Ishikawa (cell line): ENCODE data around the gene LSMEM2.

ENCODE experiments used
- CEBPB ChIP-seq: IDR thresholded peaks from 2 replicates; pipeline ENCODE4 v1.6.1; 2012
- CREB1 ChIP-seq: IDR thresholded peaks from 2 replicates; pipeline ENCODE4 v1.6.1; 2012; ENCODE audit warnings: low read depth
- EGR1 ChIP-seq: IDR thresholded peaks from 2 replicates; pipeline ENCODE4 v1.6.1; 2012
- EP300 ChIP-seq: IDR thresholded peaks from 2 replicates; pipeline ENCODE4 v1.6.1; 2012; ENCODE audit warnings: borderline replicate concordance
- FOXM1 ChIP-seq: IDR thresholded peaks from 2 replicates; pipeline ENCODE4 v1.6.1; 2012; ENCODE audit warnings: low read depth, borderline replicate concordance
- NFIC ChIP-seq: IDR thresholded peaks from 2 replicates; pipeline ENCODE4 v1.6.1; 2012
- RAD21 ChIP-seq: IDR thresholded peaks from 2 replicates; pipeline ENCODE4 v1.6.1; 2012; ENCODE audit warnings: low read depth
- TAF1 ChIP-seq: IDR thresholded peaks from 2 replicates; pipeline ENCODE4 v1.6.1; 2012; ENCODE audit warnings: low read depth, mild to moderate bottlenecking
- TCF12 ChIP-seq: IDR thresholded peaks from 2 replicates; pipeline ENCODE4 v1.6.1; 2012; ENCODE audit warnings: low read depth
- TEAD4 ChIP-seq: IDR thresholded peaks from 2 replicates; pipeline ENCODE4 v1.6.1; 2012
- YY1 ChIP-seq: IDR thresholded peaks from 2 replicates; pipeline ENCODE4 v1.6.1; 2012; ENCODE audit warnings: low read depth
- ZBTB7A ChIP-seq: IDR thresholded peaks from 2 replicates; pipeline ENCODE4 v1.6.1; 2012; ENCODE audit warnings: low read depth
- TF ChIP-seq, protein P1 (sequence below): IDR thresholded peaks from 2 replicates; pipeline ENCODE4 v1.6.1; 2012
- TF ChIP-seq, protein P2 (sequence below): IDR thresholded peaks from 2 replicates; pipeline ENCODE4 v1.6.1; 2012
- TF ChIP-seq, protein P3 (sequence below): IDR thresholded peaks from 2 replicates; pipeline ENCODE4 v1.6.1; 2012; ENCODE audit warnings: low read depth, mild to moderate bottlenecking

LSMEM2 gene

DNA sequence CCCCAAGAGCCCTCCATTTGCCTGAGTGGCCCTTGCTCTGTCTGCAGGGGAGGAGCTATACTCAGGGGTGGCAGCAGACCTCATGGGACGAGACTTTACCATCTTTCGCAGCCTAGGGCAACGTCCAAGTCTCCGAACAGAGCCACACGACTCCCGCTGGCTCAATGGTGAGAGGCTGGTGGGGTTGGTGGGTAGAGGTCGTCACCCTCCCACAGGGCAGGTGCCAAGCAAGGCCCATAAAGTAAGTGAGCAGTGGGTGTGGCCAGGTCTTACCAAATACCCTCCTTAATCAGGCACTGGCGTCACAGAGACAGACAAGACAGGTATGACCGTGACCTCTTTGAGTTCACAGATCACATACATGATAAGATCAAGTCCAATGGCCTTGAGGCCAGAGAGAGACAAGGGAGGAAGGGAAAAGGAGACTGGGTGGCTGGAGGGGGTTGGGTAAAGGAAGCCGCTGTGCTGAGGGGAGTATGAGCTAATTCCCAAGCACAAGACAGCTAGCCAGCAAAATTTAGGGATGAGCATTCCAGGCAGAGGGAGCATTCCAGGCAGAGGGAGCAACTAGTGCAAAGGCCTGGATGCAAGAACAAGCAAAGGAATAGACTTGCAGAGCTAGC, 7.5 kb upstream of the LSMEM2 start:
- TF ChIP-seq, protein P1, sequence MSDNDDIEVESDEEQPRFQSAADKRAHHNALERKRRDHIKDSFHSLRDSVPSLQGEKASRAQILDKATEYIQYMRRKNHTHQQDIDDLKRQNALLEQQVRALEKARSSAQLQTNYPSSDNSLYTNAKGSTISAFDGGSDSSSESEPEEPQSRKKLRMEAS: no peak
- TF ChIP-seq EP300 (no peak), TAF1 (no peak), TCF12 (no peak), EGR1 (no peak), CEBPB (no peak), CREB1 (no peak), TEAD4 (no peak), ZBTB7A (no peak), RAD21 (no peak), NFIC (no peak), FOXM1 (no peak), YY1 (no peak)
- TF ChIP-seq, protein P2, sequence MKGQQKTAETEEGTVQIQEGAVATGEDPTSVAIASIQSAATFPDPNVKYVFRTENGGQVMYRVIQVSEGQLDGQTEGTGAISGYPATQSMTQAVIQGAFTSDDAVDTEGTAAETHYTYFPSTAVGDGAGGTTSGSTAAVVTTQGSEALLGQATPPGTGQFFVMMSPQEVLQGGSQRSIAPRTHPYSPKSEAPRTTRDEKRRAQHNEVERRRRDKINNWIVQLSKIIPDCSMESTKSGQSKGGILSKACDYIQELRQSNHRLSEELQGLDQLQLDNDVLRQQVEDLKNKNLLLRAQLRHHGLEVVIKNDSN: no peak
- TF ChIP-seq, protein P3, sequence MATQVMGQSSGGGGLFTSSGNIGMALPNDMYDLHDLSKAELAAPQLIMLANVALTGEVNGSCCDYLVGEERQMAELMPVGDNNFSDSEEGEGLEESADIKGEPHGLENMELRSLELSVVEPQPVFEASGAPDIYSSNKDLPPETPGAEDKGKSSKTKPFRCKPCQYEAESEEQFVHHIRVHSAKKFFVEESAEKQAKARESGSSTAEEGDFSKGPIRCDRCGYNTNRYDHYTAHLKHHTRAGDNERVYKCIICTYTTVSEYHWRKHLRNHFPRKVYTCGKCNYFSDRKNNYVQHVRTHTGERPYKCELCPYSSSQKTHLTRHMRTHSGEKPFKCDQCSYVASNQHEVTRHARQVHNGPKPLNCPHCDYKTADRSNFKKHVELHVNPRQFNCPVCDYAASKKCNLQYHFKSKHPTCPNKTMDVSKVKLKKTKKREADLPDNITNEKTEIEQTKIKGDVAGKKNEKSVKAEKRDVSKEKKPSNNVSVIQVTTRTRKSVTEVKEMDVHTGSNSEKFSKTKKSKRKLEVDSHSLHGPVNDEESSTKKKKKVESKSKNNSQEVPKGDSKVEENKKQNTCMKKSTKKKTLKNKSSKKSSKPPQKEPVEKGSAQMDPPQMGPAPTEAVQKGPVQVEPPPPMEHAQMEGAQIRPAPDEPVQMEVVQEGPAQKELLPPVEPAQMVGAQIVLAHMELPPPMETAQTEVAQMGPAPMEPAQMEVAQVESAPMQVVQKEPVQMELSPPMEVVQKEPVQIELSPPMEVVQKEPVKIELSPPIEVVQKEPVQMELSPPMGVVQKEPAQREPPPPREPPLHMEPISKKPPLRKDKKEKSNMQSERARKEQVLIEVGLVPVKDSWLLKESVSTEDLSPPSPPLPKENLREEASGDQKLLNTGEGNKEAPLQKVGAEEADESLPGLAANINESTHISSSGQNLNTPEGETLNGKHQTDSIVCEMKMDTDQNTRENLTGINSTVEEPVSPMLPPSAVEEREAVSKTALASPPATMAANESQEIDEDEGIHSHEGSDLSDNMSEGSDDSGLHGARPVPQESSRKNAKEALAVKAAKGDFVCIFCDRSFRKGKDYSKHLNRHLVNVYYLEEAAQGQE: no peak

DNA sequence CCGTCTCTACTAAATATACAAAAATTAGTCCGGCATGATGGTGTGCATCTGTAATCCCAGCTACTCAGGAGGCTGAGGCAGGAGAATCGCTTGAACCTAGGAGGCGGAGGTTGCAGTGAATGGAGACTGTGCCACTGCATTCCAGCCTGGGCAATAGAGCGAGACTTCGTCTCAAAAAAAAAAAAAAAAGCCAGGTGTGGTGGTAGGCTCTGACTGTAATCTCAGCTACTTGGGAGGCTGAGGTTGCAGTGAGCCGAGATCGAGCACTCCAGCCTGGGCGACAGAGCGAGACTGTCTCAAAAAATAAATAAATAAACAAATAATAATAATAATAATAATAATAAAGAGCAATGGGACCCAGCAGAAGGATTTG, 6.4 kb upstream of the LSMEM2 start:
- TF ChIP-seq TEAD4: peak; percentile 69

DNA sequence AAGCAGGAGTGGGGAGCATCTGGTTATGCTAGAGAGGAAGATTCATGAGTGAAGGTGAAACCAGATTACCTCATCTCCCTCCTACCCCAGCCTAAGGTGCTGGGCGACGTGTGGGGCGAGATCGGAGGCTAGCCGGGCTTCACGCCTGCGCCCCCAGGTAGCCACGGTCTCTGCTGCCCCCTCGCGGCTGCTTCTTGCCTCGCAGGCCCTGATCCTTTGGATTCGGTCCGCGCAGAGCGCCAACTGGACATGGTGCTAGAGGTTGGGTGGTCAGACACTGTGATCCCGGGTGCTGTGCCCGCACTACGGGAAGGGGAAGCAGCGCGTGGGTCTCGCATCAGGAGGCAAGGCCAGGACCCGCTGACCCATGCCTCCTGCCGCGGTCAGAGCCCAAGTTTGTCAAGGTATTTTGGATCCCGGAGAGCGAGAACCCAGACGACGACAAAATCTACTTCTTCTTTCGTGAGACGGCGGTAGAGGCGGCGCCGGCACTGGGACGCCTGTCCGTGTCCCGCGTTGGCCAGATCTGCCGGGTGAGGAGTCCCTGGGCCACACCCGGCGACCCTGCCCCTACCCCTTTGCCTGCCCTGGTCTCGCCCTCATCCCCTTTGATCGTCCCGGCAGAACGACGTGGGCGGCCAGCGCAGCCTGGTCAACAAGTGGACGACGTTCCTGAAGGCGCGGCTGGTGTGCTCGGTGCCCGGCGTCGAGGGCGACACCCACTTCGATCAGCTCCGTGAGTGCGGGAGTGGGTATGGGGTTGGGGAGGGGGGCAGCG, 5.8 kb upstream of the LSMEM2 start:
- TF ChIP-seq NFIC (no peak), EGR1 (no peak), YY1 (no peak), CEBPB (no peak), RAD21 (peak; percentile 99), TAF1 (no peak)
- TF ChIP-seq, protein P2: no peak

DNA sequence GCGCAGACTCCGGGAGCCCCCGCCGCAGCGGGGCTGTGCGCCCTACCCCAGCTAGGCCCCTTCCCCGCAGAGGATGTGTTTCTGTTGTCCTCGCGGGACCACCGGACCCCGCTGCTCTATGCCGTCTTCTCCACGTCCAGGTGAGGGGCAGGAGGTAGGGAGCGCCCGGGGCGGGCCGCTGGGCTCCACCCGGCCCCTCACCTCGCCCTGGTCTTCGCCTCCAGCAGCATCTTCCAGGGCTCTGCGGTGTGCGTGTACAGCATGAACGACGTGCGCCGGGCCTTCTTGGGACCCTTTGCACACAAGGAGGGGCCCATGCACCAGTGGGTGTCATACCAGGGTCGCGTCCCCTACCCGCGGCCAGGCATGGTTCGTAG, 5.2 kb upstream of the LSMEM2 start:
- TF ChIP-seq FOXM1: no peak
- TF ChIP-seq TAF1: no peak
- no peak for TF ChIP-seq YY1
- TF ChIP-seq, protein P1: no peak
- no peak for TF ChIP-seq NFIC
- TF ChIP-seq TCF12: no peak

DNA sequence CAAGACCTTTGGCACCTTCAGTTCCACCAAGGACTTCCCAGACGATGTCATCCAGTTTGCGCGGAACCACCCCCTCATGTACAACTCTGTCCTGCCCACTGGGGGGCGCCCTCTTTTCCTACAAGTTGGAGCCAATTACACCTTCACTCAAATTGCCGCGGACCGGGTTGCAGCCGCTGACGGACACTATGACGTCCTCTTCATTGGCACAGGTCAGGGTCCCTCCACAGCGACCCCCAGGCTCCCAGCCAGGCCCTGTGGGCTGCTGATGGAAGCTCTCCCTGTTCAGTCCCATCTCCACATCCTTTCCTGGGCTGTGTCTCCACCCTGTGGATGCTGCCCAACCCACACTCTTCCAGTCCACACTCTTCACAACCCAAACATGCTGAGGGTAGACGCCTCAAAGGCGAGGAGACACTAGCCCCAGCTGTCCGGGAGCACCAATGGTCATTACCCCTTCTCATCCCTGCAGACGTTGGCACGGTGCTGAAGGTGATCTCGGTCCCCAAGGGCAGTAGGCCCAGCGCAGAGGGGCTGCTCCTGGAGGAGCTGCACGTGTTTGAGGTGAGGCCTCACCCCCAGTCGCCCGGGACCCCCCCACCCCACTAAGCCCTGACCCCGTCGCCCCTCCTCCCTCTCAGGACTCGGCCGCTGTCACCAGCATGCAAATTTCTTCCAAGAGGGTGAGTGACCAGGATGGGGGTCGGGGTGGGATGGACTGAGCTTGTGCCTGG, 4.3 kb upstream of the LSMEM2 start:
- TF ChIP-seq RAD21 (peak; percentile 47), EGR1 (0 out of 2 replicates have a peak, but pooled peaks have one; percentile 41), TEAD4 (no peak)

DNA sequence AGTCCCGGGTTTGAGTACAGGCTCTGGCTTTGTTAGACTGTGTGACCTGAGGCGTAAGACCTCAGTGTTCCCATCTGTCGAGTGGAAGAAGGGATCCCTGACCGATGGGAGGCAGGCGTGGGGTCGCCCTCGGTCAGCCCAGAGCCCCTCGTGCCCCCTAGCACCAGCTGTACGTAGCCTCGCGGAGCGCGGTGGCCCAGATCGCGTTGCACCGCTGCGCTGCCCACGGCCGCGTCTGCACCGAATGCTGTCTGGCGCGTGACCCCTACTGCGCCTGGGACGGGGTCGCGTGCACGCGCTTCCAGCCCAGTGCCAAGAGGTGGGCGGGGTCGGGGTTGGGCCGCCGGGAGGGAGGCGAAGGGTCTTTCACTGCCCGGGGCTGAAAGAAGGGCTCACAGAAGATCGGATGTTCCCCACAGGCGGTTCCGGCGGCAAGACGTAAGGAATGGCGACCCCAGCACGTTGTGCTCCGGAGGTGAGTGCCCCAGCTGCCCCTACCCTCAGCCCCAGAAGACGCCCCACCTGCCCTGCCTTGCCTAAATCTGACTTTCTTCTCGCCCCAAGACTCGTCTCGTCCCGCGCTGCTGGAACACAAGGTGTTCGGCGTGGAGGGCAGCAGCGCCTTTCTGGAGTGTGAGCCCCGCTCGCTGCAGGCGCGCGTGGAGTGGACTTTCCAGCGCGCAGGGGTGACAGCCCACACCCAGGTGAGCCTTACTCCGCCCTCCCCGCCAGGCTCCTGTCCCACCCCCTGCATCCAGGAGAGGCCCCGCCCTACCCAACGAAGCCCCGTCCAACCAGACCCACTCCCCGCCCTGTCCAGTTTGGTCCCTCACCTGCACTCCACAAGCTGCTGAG, 3.5 kb upstream of the LSMEM2 start:
- no peak for TF ChIP-seq TCF12
- TF ChIP-seq EGR1: no peak
- TF ChIP-seq, protein P3: no peak
- TF ChIP-seq CREB1: no peak
- TF ChIP-seq CEBPB: no peak
- no peak for TF ChIP-seq YY1
- no peak for TF ChIP-seq RAD21
- TF ChIP-seq, protein P1: no peak
